ENCODE measurements around the gene ARHGAP35.
"Not testable (repeated sequence)": the region's sequence is repeated elsewhere in the genome, so short reads cannot be mapped to it uniquely, and the experiment has no call there.

The ARHGAP35 gene

DNA sequence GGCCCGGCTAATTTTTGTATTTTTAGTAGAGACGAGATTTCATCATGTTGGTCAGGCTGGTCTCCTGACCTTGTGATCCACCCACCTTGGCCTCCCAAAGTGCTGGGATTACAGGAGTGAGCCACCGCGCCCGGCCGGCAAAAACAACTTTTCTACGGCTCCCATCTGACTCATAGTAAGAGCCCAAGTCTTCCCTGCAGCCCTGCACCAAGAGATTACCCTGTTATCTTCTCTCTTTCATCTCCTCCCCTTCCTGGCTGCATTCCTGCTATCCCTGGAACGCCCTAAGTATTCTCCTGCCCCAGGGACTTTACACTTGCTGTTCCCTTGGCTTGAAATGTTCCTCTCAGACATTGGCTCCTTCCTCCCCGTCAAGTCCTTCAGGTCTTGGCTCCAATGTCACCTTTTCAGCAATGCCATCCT, 16.7 kb upstream of the ARHGAP35 start:
- no peak for DNase-seq (ENCODE audit: low read depth in 2 of 2)

DNA sequence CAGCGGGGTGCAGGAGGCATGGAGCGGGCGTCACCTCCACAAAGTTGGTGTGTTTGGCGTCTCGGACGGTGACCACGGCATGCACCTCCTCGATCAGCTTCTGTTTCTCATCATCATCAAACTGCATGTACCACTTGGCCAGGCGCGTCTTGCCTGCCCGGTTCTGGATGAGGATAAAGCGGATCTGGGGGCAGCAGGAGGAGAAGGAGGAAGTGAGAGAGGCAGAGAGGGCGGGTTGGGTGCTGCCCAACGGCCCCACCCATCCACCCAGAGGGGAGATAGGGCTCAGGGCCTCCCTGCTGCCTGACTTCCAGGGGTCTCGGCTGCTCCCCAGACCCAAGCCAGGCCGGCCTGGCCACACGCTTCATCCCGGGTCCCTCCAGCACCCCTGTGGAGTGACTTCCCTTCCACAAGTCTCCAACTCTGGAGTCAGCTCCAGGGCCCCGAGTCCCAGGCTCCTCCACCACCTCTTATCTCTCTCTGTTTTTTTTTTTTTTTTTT, 14.8 kb upstream of the ARHGAP35 start:
- no peak for DNase-seq (ENCODE audit: low read depth in 2 of 2)

DNA sequence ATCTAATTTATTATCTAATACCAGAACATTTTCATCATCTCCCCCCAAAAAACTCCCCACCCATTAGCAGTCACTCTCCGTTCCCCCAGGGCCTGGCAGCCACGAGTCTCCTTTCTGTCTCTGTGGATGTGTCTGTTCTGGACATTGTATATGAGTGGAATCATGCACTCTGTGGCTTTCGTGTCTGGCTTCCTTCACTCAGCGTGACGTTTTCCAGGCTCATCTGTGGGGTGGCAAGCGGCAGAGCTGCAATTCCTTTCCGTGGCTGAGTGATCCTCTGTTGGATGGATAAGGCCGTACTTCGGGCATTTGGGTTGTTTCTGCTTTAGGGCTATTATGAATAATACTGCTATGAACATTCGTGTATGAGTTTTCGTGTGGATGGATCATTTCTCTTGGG, 13.3 kb upstream of the ARHGAP35 start:
- no peak for DNase-seq (ENCODE audit: low read depth in 2 of 2)

DNA sequence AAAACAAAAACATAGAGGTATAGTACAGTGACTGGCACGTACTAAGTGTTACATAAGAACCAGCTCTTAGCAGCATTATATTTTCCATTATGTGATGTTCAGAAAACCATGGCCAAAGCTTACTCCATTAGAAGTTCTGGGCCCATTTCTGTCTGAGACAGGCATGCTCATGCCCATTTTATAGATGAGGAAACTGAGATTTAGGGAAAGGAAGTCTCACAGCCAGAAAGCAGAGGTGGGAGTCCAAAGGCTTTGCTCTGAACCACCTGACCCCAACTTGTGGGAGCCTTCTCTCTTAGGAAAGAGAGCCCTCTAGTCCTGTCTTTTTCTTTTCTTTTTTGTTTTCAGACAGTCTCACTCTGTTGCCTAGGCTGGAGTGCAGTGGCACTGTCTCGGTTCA, 12.4 kb upstream of the ARHGAP35 start:
- DNase-seq (ENCODE audit: low read depth in 2 of 2) = no peak

DNA sequence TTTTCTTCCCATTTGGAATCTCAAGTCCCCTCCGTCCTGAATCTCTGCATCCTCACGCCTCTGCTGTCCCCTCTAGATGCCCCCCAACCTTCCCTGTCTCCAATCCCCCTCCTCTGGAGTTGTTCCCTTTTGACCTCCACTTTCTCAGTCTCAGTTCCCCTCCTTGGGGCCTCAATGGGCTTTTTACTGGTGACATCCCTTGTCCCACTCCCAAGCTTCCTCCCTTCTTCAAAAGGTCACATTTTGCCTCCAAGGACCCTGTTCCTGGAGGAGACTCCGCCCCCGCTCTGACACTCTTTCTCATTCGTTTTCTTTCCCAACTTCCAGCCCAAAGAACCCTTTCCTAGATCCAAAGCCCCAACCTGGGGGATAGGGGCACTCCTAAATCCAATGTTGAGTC, 11.2 kb upstream of the ARHGAP35 start:
- no peak for DNase-seq (ENCODE audit: low read depth in 2 of 2)

DNA sequence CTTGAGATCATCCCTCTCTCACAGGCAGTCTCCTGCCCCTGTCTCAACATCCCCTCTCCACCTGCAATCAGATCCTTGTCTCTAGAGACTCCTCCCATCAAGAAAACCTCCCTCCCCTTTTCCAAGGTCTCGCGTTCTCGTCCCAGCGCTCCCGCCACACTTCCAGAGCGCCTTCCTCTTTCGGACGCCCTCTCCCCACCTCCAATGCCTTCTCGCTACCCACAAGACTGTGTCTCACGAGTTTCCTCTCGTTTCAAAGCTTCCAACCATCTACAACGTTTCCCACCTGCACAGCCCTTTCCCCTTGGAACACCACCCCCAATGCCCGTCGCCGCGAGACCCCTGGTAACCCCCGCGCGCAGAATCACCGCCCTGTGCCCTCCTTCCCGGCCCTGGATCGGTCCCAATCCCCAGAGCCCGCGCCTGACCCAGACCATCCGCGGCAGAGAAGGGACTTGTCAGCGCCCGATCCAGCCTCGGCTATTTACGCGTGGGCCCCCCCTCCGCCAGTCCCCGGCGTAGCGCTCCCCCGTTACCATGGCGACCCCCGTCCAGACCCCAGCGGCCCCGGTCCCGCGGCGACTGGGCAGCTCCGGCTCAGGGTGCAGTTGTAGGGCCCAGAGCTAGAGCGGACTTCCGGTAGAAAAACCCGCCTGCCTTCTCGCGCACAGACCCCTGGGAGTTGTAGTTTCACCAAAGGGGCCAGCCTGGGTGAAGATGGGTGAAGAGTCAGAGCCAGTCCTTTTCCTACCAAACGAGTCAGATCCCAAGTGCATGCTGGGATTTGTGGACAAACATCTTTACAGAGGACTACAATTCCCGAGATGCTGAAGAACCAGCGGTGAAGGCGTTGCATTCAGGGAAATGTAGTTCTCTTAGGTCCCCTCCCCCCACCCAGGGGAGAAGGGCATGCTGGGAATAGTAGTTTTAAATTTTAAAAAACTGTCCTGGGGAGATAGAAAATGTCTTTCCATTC, 10.3 kb upstream of the ARHGAP35 start, which contains the start of gene AP2S1:
Gene AP2S1, minus strand, starts transcription at position 619 of the 976 bp plus-strand sequence. Its CDS starts 80 bp downstream, at position 539.
- DNase-seq (ENCODE audit: low read depth in 2 of 2) = peak; percentile 86 to 88

DNA sequence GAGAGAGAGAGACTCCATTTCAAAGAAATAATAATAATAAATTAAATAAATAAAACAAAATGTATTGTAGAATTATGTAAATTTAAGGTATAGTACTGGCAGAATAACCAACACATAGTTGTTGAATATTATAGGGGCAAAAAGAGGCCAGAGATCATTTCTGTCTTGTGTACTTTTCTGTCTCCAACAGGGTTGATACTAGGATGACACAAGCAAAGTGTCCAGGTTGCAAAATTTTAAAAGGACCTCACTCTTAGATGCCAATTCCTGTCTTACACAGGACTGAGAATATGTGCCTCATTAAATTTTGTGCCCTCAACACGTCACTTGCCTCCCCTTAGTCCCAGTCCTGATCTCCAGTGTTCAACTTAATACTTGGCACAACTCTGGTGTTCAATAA, 8.0 kb upstream of the ARHGAP35 start:
- no peak for DNase-seq (ENCODE audit: low read depth in 2 of 2)

DNA sequence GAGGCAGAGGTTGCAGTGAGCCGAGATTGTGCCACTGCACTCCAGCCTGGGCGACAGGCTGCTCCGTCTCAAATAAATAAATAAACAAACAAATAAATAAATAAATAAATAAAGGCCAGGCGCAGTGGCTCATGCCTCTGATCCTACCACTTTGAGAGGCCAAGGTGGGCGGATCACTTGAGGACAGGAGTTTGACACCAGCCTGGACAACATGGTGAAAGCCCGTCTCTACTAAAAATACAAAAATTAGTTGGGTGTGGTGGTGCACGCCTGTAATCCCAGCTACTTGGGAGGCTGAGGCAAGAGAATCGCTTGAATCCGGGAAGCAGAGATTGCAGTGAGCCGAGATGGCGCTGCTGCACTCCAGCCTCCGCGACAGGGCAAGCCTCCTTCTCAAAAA, 6.1 kb upstream of the ARHGAP35 start:
- not testable (repeated sequence) for DNase-seq (ENCODE audit: low read depth in 2 of 2)

DNA sequence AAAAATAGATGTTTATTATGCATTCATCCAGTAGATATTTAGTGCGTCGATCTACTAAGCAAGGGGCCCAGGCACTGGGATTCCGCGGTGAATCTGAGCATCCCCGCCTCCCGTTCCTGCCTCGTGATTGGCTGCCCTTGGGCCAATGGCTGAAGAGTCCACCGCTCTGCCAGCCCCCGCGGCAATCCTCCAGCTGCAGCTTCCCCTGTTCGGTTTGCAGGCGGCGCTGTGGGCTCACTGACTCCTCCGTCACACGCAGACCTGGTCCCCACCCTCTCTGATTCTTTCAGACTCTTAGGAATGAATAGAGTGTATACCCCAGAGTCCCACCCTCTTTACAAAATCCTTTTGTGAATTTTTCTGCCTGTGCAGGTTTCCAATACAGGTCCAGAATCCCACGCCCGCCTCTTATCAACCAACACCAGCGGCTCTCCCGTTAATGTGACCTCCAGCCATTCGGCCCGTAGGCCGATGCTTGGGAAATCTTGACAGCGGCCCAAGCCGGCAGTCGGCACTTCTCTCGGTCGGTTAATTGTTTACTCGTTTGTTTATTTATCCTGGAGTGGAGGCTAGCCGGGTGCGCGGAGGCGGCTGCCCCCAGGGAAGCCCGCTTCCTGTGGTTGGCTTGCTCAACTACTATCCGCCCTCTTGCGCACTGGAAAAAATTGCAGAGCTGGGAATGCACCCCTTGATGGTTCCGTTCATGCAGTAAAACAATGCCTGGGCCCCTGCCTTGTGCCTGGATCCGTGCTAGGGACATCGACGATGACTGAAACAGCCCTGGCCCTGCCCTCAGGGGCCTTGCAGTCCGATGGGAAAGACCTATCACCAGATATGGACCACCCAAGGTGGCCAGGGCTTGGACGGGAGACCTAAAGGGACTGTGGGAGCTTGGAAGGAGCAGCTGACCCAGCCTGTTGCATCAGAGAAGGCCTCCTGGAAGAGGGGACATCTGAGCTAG, 4.5 kb upstream of the ARHGAP35 start:
- peak; percentile 83 to 89 for DNase-seq (ENCODE audit: low read depth in 2 of 2)

DNA sequence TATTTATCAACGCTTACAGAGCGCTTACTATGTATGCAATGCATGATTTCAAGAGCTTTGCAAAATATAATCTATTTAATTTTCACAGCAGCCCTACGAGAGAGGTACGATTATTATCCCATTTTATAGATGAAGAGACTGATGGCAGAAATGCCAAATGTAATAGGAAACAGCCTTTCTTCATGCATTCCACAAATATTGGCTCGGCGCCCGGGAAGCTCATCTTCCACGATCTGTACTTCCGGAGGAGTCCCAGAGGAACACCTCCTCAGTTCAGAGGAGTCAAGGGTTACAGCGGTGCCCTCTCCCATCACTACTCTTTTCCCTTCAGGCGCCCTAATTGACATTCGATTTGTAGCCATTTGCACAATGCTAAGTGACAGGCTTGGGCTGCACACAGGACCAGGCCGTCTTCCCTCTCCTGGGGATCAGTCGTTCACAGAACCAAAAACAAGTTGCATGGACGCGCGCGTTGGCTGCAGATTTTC, 1.1 kb upstream of the ARHGAP35 start:
- no peak for DNase-seq (ENCODE audit: low read depth in 2 of 2)

DNA sequence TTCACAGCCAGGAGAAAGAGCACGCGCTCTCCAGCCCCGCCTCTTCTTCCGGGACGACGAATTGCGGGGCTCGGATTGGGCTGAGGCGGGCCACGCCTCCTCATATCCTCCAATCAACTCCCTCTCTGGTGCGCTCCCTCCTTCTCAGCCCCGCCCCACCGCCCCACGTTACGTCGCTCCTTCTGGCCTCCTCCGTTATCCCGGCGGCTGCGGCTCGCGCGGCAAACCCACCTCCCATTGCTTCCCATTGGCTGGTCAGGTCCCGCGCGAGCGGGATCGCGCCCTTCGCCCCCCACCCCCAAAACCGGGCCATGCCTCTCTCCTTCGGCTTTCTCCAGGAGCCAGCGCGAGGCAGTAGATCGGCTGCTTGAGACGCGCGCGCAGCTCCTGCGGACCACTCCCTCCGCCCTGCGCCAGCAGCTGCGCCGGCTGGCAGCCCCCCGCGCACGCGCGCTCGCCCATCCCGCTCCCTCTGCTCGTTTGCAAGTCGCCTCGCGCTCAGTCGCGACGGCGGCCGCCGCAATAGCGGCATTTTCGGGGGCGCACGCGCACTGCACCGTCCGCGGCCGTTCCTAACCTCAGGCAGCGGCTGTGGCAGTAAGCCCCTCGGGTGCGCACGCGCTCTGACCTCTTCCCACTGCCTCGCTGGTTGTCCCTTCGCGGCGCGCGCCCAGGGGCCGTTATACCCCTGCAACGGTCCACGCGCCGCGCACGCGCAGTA, 512 bp upstream of the ARHGAP35 start:
- DNase-seq (ENCODE audit: low read depth in 2 of 2) = peak; percentile 93 to 97

DNA sequence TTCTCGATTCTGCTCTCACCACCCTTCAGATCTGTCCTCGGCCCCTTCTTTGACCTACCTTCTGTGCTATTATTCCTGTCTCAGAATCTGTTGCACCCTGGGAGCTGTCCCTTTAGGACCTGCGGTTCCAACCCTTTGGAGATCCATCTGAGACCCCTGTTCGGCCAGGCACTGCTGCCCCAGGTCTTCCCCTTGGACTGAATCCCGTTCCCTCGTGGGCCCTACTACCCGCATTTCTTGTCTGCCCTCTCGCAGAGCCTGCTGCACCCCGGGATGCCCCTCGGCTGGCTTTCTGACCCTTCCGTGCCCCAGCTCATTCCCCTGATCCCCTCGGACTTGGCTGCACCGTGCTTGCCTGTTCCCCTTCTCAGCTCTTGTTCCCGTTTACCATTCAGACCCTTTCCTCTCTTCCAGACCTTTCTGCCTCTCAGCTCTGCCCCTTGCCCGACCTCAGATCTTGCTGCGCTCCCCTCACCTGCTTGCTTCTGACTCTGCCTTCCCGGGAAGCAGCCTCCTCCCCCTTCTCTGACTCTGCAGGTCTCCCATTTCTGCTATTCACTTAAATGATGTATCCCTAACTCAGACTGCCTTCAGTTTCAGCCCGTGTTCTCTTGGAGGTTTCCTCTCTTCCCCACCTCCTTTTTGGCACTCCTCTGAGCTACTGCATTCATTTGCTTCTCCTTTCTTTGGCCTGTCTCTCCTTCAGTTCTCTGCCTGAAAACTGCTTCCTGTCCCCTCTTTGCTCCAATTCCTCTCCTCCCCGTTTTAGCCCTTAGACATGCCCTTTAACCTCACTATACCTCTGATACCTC, 1.1 kb downstream of the ARHGAP35 start:
- DNase-seq (ENCODE audit: low read depth in 2 of 2) = no peak

DNA sequence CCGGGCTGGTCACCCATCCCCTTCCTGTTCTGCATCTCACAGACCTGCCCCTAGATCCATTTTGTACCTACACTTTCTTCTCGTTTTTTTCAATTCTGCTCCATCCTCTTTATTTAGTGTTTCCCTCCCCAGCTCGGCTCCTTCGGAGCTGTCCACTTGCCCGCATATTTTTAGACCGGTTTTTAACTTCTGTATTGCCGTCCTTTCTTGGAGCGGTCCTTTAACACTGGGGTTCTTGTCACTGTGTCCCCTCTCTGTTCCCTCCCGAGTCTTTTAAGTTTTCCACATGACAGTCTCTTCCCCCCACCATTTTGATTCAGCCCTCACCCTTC, 1.7 kb downstream of the ARHGAP35 start:
- no peak for DNase-seq (ENCODE audit: low read depth in 2 of 2)

DNA sequence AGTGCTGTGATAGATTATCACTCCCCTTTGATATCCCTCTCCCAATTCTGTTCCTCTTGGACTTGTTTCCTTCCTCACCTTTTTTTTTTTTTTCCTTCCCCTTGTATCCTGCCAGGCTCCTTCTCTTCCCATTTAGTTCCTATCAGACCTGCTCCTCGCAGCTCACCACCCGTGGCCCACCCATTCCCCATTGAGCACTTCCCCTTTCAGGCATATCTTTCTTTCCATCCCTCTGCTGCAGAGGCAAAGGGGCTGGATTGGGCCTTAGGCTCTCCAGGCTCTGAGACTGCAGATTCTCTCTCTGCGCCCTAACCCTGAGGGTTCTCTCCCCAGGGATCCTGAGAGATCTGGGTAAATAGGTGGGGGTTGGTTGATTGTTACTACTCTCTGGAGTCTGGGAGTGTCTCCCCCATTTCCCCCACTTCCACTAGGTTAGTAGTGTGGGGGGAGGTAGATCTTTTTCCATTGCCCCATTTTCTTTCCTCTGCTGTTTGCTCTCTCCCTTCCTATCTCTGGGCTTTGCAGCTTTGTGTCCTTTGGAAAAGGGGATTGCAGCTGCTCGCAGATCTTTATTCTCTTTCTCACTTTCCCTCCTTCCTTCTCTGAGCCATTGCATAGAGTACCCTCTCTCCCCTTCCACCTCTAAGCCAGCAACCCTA, 2.3 kb downstream of the ARHGAP35 start:
- DNase-seq (ENCODE audit: low read depth in 2 of 2) = no peak

DNA sequence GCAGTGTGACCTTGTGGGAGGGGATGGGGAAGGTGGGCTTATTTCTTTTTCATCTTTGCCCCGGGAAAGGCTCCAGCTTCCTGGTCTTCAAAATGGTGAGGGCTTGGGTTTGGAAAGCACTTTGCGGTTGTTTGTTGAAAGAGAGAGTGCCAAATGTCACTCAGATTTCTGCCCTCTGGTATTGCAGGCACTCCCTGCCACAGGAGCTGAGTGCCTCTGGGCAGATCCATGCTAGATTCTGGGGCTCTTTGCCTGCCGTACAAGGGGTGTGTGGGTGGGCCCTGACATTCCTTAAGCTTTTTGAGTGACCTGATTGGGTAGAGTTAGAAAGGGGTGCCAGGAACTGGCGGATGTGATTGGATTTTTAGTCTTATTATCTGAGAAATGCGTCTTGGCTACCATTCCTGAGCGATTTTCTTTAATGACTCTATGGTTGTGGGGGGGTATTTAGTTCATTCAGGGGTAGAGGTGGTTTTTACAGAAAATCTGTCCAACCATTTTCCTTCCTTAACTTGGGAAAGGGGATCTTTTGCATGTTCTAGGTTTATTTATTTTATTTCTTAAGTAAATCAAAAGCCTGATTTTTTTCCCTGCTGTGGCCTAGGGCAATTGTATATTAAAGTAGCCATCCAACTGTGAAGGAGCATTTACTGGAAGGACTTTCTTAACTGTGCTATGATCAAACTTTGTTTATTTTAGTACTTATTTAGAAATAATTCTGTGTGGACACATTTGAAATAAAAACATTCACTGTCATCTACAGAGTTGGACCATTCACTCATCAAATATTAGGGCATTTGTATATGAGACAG, 3.2 kb downstream of the ARHGAP35 start:
- DNase-seq (ENCODE audit: low read depth in 2 of 2) = no peak

DNA sequence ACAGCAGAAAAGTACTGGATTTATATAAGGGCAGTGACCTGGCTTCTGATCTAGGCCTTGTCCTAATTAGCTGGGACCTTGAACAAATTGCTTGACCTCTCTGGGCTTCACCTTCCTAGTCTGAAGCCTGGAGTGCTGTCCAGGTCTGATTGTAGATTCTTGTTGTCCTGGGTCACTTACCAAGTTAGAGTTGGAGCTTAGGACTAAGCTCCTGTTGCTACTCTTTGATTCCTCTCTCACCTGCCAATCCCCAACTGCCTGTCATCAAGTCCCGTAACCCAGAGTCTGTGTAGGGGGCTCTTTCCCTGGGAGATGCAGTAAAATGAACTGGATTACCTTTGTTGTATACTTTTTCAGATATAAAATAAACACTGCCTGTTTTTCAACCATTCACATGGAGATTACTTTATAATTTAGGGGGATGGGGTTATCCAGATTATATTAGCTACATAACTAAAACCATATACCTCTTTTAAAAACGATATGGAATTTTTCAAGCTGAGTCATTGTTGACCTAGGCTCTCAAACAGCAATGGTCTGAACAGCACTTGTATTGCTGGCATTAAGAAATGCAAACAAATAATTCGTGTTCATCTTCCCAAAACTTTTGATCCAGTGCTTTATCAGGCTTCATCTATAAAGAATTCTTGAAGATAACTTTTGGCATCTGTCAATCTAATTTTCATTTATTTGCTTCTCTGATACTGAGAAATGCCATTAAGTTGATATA, 5.8 kb downstream of the ARHGAP35 start:
- DNase-seq (ENCODE audit: low read depth in 2 of 2) = no peak

DNA sequence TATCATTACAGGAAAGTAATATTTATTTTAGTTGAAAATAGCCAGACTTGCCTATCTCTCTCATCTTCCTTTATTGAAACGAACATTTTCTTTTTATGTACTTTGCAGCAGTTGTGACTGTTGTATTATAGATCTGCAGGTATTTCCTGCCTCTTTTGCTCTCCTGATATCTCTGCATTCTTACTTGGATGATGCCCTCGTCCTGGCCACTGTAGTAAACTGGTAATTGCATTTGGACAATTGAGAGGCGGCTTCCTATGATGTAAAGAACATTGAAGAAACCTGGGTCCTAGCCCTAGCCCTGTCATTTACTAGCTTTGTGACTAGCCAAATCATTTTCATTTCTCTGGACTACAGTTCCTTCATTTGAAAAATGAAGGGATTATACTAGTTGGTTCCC, 6.4 kb downstream of the ARHGAP35 start:
- DNase-seq (ENCODE audit: low read depth in 2 of 2) = no peak

DNA sequence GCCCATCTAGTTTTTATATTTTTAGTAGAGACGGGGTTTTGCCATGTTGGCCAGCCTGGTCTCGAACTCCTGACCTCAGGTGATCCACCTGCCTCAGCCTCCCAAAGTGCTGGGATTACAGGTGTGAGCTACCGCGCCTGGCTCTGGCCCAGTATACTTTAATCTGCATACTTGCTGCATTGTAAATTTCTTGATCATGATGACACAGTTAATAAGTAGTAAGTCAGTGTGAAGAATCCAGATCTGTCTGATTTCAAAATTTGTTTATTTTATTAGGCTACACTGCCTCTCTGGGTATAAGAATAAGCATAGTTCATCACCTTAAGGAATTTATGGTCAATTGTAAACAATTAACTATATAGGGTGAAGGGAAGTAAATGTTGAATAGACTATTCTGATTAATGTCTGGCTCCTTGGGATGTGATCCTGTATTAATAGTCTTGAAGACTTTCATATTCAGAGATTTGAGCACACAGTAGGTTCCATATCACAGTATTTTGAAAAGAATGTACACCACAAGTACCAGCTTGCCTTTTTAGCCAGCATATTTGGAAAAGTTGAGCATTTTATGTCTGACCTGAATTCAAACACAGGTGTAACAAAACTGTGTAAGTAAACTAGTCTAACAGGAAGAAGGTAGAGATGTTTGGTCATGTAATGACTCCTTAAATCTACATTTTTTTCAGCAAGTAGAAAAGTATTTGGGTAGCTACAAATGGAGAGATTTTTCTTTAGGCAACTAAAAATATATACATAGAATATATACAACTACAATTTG, 7.4 kb downstream of the ARHGAP35 start:
- no peak for DNase-seq (ENCODE audit: low read depth in 2 of 2)
